ENCODE results near the gene ACTMAP.

- TF ChIP-seq CTCF (IDR thresholded peaks at IDR 0.05) (no peak), POLR2A (IDR thresholded peaks at IDR 0.05) (no peak)
Measured at GRCh38 chr19:40778706-40779284, 28.5 kb upstream of the ACTMAP start.
